ENCODE results near the gene SRPX2. TPM values are rescaled to one million over a fixed set of nuclear protein-coding genes. Genes with fewer than 3 reads are reported as not detected.

The SRPX2 gene
- total RNA-seq, 3 donors from 2014 or later = 3.3 to 17.6 (median 13.9) TPM

GRCh38 chrX:100606753-100607152 lies 37.2 kb upstream of the SRPX2 start:
- Histone ChIP-seq H3K9me3 (no peaks in the 10 kb centered on the region), H3K36me3 (ENCODE audit: low read depth) (no peaks in the 10 kb centered on the region), H3K4me1 (ENCODE audit: low read depth) (no peaks in the 10 kb centered on the region), H3K4me3 (no peak overlapping the region)
- DNase-seq (no peak), ATAC-seq (no peak)
- intact Hi-C loops (cut with DNase I, micrococcal nuclease) = no loop called here
- TF ChIP-seq CTCF (IDR thresholded peaks at IDR 0.05) = no peak

GRCh38 chrX:100609591-100609990 lies 34.4 kb upstream of the SRPX2 start:
- Histone ChIP-seq H3K4me3 (no peak overlapping the region), H3K36me3 (ENCODE audit: low read depth) (no peaks in the 10 kb centered on the region), H3K9me3 (no peaks in the 10 kb centered on the region), H3K4me1 (ENCODE audit: low read depth) (no peaks in the 10 kb centered on the region)
- DNase-seq = no peak
- ATAC-seq = no peak
- intact Hi-C loops (cut with DNase I, micrococcal nuclease) = no loop called here
- TF ChIP-seq CTCF (IDR thresholded peaks at IDR 0.05) = no peak

DNA sequence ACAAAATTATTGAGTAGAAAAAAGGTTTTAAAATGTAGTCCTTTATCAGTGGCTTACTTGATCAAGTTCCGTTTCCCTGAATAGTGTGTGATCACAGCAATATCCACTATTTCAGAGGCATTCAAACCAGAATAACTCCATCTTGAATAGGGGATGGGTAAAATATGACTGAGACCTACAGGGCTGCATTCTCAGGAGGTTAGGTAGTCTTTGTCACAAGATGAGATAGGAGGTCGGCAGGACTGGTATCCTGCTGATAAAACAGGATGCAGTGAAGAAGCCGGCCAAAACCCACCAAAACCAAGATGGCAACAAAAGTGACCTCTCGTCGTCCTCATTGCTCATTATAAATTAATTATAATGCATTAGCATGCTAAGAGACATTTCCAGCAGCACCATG lies 32.0 kb upstream of the SRPX2 start:
- DNase-seq (no peak), ATAC-seq (no peak)
- no peak overlapping the region for H3K4me3 ChIP-seq
- no peaks in the 10 kb centered on the region for H3K9me3 ChIP-seq
- no peaks in the 10 kb centered on the region for H3K36me3 ChIP-seq (ENCODE audit: low read depth)
- no peaks in the 10 kb centered on the region for H3K4me1 ChIP-seq (ENCODE audit: low read depth)
- intact Hi-C loops (cut with DNase I, micrococcal nuclease) = no loop called here
- TF ChIP-seq CTCF (IDR thresholded peaks at IDR 0.05) = no peak

- DNase-seq (peak in 1 of 3 donors; percentile 38), ATAC-seq (peak; percentile 82)
- intact Hi-C loops (cut with DNase I, micrococcal nuclease) = no loop called here
- Histone ChIP-seq H3K9me3 (no peaks in the 10 kb centered on the region), H3K36me3 (ENCODE audit: low read depth) (no peaks in the 10 kb centered on the region), H3K4me1 (ENCODE audit: low read depth) (no peaks in the 10 kb centered on the region), H3K4me3 (no peak overlapping the region)
- TF ChIP-seq CTCF (IDR thresholded peaks at IDR 0.05) = no peak
These were observed 29.0 kb upstream of the SRPX2 start for GRCh38 chrX:100615005-100615404.

GRCh38 chrX:100623001-100623400 lies 21.0 kb upstream of the SRPX2 start:
- Histone ChIP-seq H3K4me1 (ENCODE audit: low read depth) (no peaks in the 10 kb centered on the region), H3K4me3 (no peak overlapping the region), H3K9me3 (no peaks in the 10 kb centered on the region), H3K36me3 (ENCODE audit: low read depth) (no peaks in the 10 kb centered on the region)
- intact Hi-C loops (cut with DNase I, micrococcal nuclease) = no loop called here
- no peak for DNase-seq
- ATAC-seq = no peak
- no peak for TF ChIP-seq CTCF (IDR thresholded peaks at IDR 0.05)

- DNase-seq (no peak), ATAC-seq (no peak)
- Histone ChIP-seq H3K4me1 (ENCODE audit: low read depth) (no peaks in the 10 kb centered on the region), H3K4me3 (no peak overlapping the region), H3K9me3 (no peaks in the 10 kb centered on the region), H3K36me3 (ENCODE audit: low read depth) (no peaks in the 10 kb centered on the region)
- TF ChIP-seq CTCF (IDR thresholded peaks at IDR 0.05) = no peak
- intact Hi-C loops (cut with DNase I, micrococcal nuclease) = no loop called here
These were observed 18.0 kb upstream of the SRPX2 start for GRCh38 chrX:100625985-100626491.

All from mucosa of descending colon (tissue), 3 donors.